SIG-M5 treated with dmso at 0.1 percent for 504 hours (cell line): Measurements from ENCODE around the gene KPRP.

Source experiments
- DNase-seq: peaks from one replicate; lab custom pipeline; 2025; ENCODE audit not compliant: unreplicated experiment; lab: John Stamatoyannopoulos, UW

Gene KPRP

GRCh38 chr1:152768847-152769533, 11.2 kb downstream of the KPRP start:
- no peak for DNase-seq

DNA sequence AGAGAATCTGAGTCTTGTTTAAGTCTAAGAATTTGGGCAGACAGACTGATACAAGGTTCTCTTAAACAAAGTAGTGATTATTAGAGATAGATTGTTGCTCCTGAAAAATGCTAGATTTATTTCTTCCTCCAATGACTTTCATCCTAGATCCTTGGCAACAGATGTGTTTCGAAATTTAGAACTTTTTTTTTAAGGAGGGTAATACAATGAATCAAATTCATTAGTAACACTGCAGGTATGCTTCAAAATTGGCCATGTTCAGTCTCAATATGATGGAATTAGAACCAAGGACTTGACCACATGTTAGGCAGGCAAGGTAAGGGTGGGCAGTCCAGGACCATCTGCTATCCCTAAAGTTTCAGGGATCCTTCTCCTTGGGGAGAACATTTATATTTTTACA, 12.6 kb downstream of the KPRP start:
- no peak for DNase-seq

- no peak for DNase-seq
Measured at GRCh38 chr1:152774875-152775274, 17.1 kb downstream of the KPRP start, which contains the start of gene LCE1F. Gene LCE1F, plus strand, starts transcription at chr1:152775140. Its CDS starts 1,232 bp downstream, at chr1:152776372.

DNA sequence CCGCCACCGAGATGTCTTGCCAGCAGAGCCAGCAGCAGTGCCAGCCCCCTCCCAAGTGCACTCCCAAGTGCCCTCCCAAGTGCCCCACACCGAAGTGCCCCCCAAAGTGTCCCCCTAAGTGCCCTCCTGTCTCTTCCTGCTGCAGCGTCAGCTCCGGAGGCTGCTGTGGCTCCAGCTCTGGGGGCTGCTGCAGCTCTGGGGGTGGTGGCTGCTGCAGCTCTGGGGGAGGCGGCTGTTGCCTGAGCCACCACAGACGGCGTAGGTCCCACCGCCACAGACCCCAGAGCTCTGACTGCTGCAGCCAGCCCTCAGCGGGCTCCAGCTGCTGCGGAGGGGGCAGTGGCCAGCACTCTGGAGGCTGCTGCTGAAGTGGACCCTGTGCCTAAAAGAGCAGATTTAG, 18.5 kb downstream of the KPRP start:
- no peak for DNase-seq

DNA sequence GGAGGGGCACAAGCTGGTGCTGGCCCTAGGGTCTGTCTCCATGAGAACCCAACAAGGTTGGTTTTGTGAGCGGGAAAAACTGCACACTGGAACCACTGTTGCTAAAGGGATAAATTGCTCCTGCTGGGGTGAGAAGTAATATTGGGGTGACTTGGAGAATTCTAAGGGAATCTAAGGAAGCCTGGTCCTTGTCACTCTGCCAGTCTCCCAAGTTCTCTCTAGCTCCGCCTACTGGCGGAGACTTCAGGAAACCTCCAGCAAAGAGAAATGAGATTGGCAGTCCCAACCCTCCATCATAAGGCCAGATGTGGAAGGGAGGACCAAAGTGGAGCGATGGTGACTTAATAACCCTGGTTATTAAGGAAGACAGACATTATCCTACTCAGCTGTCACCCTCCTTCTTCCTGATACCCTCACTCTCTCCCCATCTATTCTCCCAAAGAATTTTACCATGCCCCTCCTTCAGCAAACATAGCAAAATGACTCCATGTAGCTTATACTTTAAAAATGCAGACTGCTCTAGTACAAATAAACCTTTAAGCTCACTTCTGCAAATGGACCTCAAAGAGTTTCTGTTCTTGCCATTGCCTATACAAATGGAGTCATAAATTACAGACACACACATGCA, 19.8 kb downstream of the KPRP start:
- DNase-seq: no peak

GRCh38 chr1:152783095-152783494, 25.3 kb downstream of the KPRP start:
- DNase-seq: no peak

DNA sequence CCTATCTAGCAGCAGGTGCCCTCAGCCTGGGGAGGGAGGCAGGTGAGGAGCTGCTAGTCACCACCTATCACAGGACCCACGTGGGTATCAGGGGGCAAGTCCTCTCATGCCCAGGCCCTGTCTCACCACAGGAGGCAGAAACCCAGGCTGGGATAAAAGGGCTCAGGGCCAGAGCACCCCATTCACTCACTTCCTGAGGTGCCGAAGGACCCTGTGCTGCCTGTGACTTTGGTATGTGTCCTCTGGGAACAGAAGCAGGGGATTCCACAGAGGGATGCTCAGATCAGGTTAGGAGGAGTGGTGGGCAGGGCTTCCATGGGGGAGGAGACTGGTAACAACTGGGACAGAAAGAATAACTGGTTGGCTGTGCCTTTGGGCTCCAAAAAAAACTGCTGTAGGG, 28.3 kb downstream of the KPRP start, which contains the start of gene LCE1E:
Gene LCE1E (plus strand): TSS at position 181 of the 400 bp plus-strand sequence. CDS start 1,043 bp downstream, outside the sequence.
- DNase-seq: no peak

DNA sequence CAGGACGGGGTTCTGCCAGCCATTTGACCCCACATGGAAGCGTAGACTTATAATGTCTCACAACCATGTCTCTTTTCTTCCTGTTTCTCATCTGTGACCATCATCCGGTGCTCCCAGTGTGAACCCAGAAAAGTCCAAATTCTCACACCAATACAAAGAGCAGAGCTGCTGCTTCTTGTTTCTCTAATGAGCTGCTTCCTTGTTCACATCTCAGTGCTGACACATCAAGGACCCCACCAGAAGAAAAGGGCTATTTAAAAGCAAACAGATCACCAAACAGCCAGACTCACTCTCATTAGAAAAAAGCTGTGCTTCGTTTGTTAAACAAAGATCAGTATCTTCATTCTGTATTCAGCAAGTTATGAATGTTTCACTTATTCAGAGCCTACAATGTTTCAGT, 37.9 kb downstream of the KPRP start:
- DNase-seq: no peak

GRCh38 chr1:152796421-152796820, 38.6 kb downstream of the KPRP start, which contains the start of gene LCE1D:
Gene LCE1D, plus strand, starts transcription at chr1:152796721. Its CDS starts 1,074 bp downstream, at chr1:152797795.
- DNase-seq: no peak

- no peak for DNase-seq
Measured at GRCh38 chr1:152801333-152801732, 43.5 kb downstream of the KPRP start.

GRCh38 chr1:152806576-152806975, 48.8 kb downstream of the KPRP start, which contains the start of gene LCE1C:
Gene LCE1C, minus strand, starts transcription at chr1:152806651. Its CDS starts 1,173 bp downstream, at chr1:152805478.
- DNase-seq: no peak

DNA sequence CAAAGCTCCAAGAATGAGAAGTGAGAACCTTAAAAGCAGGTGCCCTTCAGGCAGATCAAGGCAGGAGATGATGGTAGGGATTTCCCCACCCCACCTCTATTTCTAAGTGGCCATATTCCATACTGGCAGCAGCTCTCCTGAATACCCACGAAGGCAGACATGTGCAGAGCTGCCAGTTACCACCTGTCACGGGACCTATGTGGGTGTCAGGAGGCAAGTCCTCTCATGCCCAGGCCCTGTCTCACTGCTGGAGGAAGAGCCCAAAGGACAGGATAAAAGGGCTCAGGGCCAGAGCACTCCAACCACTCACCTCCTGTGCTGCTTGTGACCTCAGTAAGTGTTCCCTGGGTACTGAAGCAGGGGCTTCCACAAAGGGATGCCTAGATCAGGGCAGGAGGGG, 53.2 kb downstream of the KPRP start:
- no peak for DNase-seq
